Measurements from ENCODE around the gene C1orf210.

The C1orf210 gene

GRCh38 chr1:43306688-43307457, 21.5 kb upstream of the C1orf210 start:
- H3K79me2 ChIP-seq (ENCODE audit: low read length), result no peaks in the 10 kb centered on the region
- TF ChIP-seq EZH2phosphoT487 (IDR thresholded peaks at IDR 0.05; ENCODE audit: low read depth), result no peak
- TF ChIP-seq, protein P1, sequence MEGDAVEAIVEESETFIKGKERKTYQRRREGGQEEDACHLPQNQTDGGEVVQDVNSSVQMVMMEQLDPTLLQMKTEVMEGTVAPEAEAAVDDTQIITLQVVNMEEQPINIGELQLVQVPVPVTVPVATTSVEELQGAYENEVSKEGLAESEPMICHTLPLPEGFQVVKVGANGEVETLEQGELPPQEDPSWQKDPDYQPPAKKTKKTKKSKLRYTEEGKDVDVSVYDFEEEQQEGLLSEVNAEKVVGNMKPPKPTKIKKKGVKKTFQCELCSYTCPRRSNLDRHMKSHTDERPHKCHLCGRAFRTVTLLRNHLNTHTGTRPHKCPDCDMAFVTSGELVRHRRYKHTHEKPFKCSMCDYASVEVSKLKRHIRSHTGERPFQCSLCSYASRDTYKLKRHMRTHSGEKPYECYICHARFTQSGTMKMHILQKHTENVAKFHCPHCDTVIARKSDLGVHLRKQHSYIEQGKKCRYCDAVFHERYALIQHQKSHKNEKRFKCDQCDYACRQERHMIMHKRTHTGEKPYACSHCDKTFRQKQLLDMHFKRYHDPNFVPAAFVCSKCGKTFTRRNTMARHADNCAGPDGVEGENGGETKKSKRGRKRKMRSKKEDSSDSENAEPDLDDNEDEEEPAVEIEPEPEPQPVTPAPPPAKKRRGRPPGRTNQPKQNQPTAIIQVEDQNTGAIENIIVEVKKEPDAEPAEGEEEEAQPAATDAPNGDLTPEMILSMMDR (IDR thresholded peaks at IDR 0.05; ENCODE audit: low read depth, low read length), result no peak
- no peaks in the 10 kb centered on the region for H3K36me3 ChIP-seq (replicated peaks; ENCODE audit: low read depth, low read length)
- H3K4me2 ChIP-seq (ENCODE audit: low read length), result no peak overlapping the region
- H3K9ac ChIP-seq (ENCODE audit: low read length), result no peak overlapping the region
- H4K20me1 ChIP-seq (ENCODE audit: insufficient read depth, low read length), result no peaks in the 10 kb centered on the region
- H3K27ac ChIP-seq (ENCODE audit: low read length), result no peak overlapping the region
- no peaks in the 10 kb centered on the region for H3K4me1 ChIP-seq (ENCODE audit: low read length)
- no peak overlapping the region for H2AFZ ChIP-seq (ENCODE audit: low read depth, low read length)
- peaks cover 6% of the 10 kb centered on the region; the same call in 1 of the 2 replicates for H3K27me3 ChIP-seq (ENCODE audit: low read depth, low read length)
- H3K4me3 ChIP-seq (ENCODE audit: low read length), result no peak overlapping the region
- H3K9me3 ChIP-seq (ENCODE audit: insufficient read depth, low read length), result no peaks in the 10 kb centered on the region

- H3K4me2 ChIP-seq (ENCODE audit: low read length), result no peak overlapping the region
- TF ChIP-seq, protein P1 (IDR thresholded peaks at IDR 0.05; ENCODE audit: low read depth, low read length), result no peak
- no peak for TF ChIP-seq EZH2phosphoT487 (IDR thresholded peaks at IDR 0.05; ENCODE audit: low read depth)
- H3K27ac ChIP-seq (ENCODE audit: low read length), result no peak overlapping the region
- H3K36me3 ChIP-seq (replicated peaks; ENCODE audit: low read depth, low read length), result no peaks in the 10 kb centered on the region
- H3K79me2 ChIP-seq (ENCODE audit: low read length), result no peaks in the 10 kb centered on the region
- no peaks in the 10 kb centered on the region for H3K4me1 ChIP-seq (ENCODE audit: low read length)
- H4K20me1 ChIP-seq (ENCODE audit: insufficient read depth, low read length), result no peaks in the 10 kb centered on the region
- H3K27me3 ChIP-seq (ENCODE audit: low read depth, low read length), result peaks cover 6% of the 10 kb centered on the region; the same call in 1 of the 2 replicates
- no peak overlapping the region for H3K4me3 ChIP-seq (ENCODE audit: low read length)
- no peak overlapping the region for H2AFZ ChIP-seq (ENCODE audit: low read depth, low read length)
- H3K9me3 ChIP-seq (ENCODE audit: insufficient read depth, low read length), result no peaks in the 10 kb centered on the region
- no peak overlapping the region for H3K9ac ChIP-seq (ENCODE audit: low read length)
These were observed 20.7 kb upstream of the C1orf210 start for GRCh38 chr1:43305926-43306687.

DNA sequence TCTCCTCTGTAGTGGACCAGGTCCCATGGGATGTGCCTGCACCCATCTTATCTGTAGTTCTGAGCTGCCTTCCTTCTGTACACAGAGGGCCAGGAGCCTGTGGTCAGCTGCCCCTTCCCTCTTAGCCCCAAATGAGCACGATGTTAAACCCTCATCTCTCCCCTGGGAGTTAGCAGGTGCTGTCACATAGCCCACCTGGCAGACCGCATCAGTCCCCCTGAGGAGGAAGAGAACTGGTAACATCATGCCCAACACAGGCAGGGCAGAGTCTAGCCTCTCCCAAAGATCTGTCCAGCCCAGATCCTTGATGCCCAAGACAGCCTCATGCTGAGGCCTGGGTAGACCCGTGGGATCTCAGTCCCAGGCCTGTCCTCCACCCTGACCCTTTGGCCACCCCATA, 20.1 kb upstream of the C1orf210 start:
- H3K79me2 ChIP-seq (ENCODE audit: low read length), result no peaks in the 10 kb centered on the region
- H3K9ac ChIP-seq (ENCODE audit: low read length), result no peak overlapping the region
- no peaks in the 10 kb centered on the region for H3K9me3 ChIP-seq (ENCODE audit: insufficient read depth, low read length)
- no peak overlapping the region for H3K27ac ChIP-seq (ENCODE audit: low read length)
- H3K36me3 ChIP-seq (replicated peaks; ENCODE audit: low read depth, low read length), result no peaks in the 10 kb centered on the region
- H3K27me3 ChIP-seq (ENCODE audit: low read depth, low read length), result peaks cover 6% of the 10 kb centered on the region; the same call in 1 of the 2 replicates
- no peak overlapping the region for H3K4me2 ChIP-seq (ENCODE audit: low read length)
- H3K4me3 ChIP-seq (ENCODE audit: low read length), result no peak overlapping the region
- H3K4me1 ChIP-seq (ENCODE audit: low read length), result no peaks in the 10 kb centered on the region
- H4K20me1 ChIP-seq (ENCODE audit: insufficient read depth, low read length), result no peaks in the 10 kb centered on the region
- no peak for TF ChIP-seq EZH2phosphoT487 (IDR thresholded peaks at IDR 0.05; ENCODE audit: low read depth)
- TF ChIP-seq, protein P1 (IDR thresholded peaks at IDR 0.05; ENCODE audit: low read depth, low read length), result no peak
- H2AFZ ChIP-seq (ENCODE audit: low read depth, low read length), result no peak overlapping the region

GRCh38 chr1:43304771-43305300, 19.5 kb upstream of the C1orf210 start:
- Histone ChIP-seq H3K36me3 (replicated peaks; ENCODE audit: low read depth, low read length) (no peaks in the 10 kb centered on the region), H3K79me2 (ENCODE audit: low read length) (no peaks in the 10 kb centered on the region), H3K4me2 (ENCODE audit: low read length) (no peak overlapping the region), H4K20me1 (ENCODE audit: insufficient read depth, low read length) (no peaks in the 10 kb centered on the region), H3K4me1 (ENCODE audit: low read length) (no peaks in the 10 kb centered on the region), H3K4me3 (ENCODE audit: low read length) (no peak overlapping the region), H3K27me3 (ENCODE audit: low read depth, low read length) (peaks cover 6% of the 10 kb centered on the region; the same call in 1 of the 2 replicates), H2AFZ (ENCODE audit: low read depth, low read length) (no peak overlapping the region), H3K9me3 (ENCODE audit: insufficient read depth, low read length) (no peaks in the 10 kb centered on the region), H3K27ac (ENCODE audit: low read length) (no peak overlapping the region), H3K9ac (ENCODE audit: low read length) (no peak overlapping the region)
- no peak for TF ChIP-seq EZH2phosphoT487 (IDR thresholded peaks at IDR 0.05; ENCODE audit: low read depth)
- TF ChIP-seq, protein P1 (IDR thresholded peaks at IDR 0.05; ENCODE audit: low read depth, low read length), result no peak
